DOHH2 (cell line): ENCODE data around the gene ZFAND3.

Experiments
- EZH2phosphoT487 ChIP-seq: fragments of 200-600 bp; sonication (generic); IDR thresholded peaks from 2 replicates; pipeline ENCODE4 v1.6.1; 2017; ENCODE audit warnings: borderline replicate concordance, mild to moderate bottlenecking, antibody characterized with exemption, low read length, moderate library complexity, mixed read lengths
- TF ChIP-seq, protein P1 (sequence below): fragments of 200-600 bp; sonication (generic); IDR thresholded peaks from one replicate; pipeline ENCODE4 v1.5.1; 2014; ENCODE audit warnings: antibody characterized with exemption, mild to moderate bottlenecking, low read depth, low read length; ENCODE audit not compliant: poor library complexity, severe bottlenecking

DNA sequence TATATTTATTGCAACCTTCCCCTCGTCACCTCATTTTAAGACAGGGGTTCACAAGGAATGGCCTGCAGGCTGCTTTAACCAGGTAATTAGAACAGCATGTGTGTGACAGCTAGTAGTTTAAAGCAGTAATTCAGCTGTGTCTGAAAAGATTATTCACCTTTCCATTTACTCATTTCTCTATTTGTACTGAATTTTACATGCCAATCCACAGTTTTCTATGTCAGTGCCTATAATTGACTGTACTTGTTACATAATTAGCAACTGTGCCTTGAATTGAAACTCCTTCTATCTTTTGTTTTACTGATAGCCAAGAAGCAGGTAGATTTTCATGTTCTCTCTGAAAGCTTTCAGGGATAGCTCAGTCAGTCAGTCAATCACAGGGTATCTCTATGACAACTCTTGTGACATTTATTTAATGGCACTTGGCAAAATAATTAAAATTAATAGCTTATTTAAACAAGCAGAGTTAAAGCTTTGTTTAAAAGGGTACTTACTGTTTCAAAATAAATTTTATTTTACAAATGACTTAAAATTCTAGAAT lies 214.0 kb downstream of the ZFAND3 start:
- TF ChIP-seq, protein P1, sequence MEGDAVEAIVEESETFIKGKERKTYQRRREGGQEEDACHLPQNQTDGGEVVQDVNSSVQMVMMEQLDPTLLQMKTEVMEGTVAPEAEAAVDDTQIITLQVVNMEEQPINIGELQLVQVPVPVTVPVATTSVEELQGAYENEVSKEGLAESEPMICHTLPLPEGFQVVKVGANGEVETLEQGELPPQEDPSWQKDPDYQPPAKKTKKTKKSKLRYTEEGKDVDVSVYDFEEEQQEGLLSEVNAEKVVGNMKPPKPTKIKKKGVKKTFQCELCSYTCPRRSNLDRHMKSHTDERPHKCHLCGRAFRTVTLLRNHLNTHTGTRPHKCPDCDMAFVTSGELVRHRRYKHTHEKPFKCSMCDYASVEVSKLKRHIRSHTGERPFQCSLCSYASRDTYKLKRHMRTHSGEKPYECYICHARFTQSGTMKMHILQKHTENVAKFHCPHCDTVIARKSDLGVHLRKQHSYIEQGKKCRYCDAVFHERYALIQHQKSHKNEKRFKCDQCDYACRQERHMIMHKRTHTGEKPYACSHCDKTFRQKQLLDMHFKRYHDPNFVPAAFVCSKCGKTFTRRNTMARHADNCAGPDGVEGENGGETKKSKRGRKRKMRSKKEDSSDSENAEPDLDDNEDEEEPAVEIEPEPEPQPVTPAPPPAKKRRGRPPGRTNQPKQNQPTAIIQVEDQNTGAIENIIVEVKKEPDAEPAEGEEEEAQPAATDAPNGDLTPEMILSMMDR = no peak
- no peak for TF ChIP-seq EZH2phosphoT487
